Activated CD8-positive, alpha-beta T cell treated with anti-CD3 and anti-CD28 coated beads for 36 hours (primary cell): Measurements from ENCODE around the gene PRPF18. TPM values are rescaled to one million over a fixed set of nuclear protein-coding genes. Genes with fewer than 3 reads are reported as not detected.
A peak's percentile ranks its signal among the peaks of the same experiment; 100 is the strongest.

Source experiments
- ATAC-seq: fragments of 200-7000 bp; cut with Tn5 transposase; one replicate; pipeline ENCODE4 v1.10.0; 2021; ENCODE audit warnings: mild to moderate bottlenecking, moderate library complexity
- CTCF ChIA-PET: fragments of 350-600 bp; sonication (Branson Sonifier 250); formaldehyde crosslinking; loops from one replicate; lab custom pipeline; 2021; ENCODE audit warnings: antibody characterized with exemption; lab: Charles Lee
- POLR2A ChIA-PET: fragments of 350-600 bp; sonication (Branson Sonifier 250); formaldehyde crosslinking; loops from one replicate; lab custom pipeline; 2021; ENCODE audit warnings: antibody characterized with exemption; lab: Charles Lee
- DNase-seq: peaks from one replicate; pipeline ENCODE4 v3.0.0-alpha.2; 2020
- H3K27ac Mint-ChIP-seq: one replicate; pipeline ENCODE4 v1.8.0; 2021; ENCODE audit warnings: mild to moderate bottlenecking, mixed read lengths
- H3K27me3 Mint-ChIP-seq: one replicate; pipeline ENCODE4 v1.8.0; 2021; ENCODE audit warnings: mixed read lengths
- H3K36me3 Mint-ChIP-seq: one replicate; pipeline ENCODE4 v1.8.0; 2021; ENCODE audit warnings: low read depth, mixed read lengths
- H3K4me1 Mint-ChIP-seq: one replicate; pipeline ENCODE4 v1.8.0; 2021; ENCODE audit warnings: low read depth, mixed read lengths
- H3K4me3 Mint-ChIP-seq: one replicate; pipeline ENCODE4 v1.8.0; 2021; ENCODE audit warnings: mild to moderate bottlenecking, moderate library complexity, mixed read lengths
- H3K9me3 Mint-ChIP-seq: one replicate; pipeline ENCODE4 v1.8.0; 2021; ENCODE audit warnings: mixed read lengths
- CTCF ChIP-seq: fragments of 200-600 bp; IDR thresholded peaks from one replicate; pipeline ENCODE4 v1.8.0; 2022; ENCODE audit warnings: antibody characterized with exemption, mild to moderate bottlenecking
- intact Hi-C: fragments of 100-400 bp; cut with micrococcal nuclease; formaldehyde crosslinking; loops from one replicate; pipeline ENCODE4 v1.10.0; 2022
- total RNA-seq, 2 experiments: library from RNA; stranded (reverse); gene quantifications; one replicate each; pipeline ENCODE4 v1.2.3, GENCODE V29; 2021

Gene PRPF18
- total RNA-seq, 2 experiments from 2014 or later = 17.9 to 18.4 TPM

DNA sequence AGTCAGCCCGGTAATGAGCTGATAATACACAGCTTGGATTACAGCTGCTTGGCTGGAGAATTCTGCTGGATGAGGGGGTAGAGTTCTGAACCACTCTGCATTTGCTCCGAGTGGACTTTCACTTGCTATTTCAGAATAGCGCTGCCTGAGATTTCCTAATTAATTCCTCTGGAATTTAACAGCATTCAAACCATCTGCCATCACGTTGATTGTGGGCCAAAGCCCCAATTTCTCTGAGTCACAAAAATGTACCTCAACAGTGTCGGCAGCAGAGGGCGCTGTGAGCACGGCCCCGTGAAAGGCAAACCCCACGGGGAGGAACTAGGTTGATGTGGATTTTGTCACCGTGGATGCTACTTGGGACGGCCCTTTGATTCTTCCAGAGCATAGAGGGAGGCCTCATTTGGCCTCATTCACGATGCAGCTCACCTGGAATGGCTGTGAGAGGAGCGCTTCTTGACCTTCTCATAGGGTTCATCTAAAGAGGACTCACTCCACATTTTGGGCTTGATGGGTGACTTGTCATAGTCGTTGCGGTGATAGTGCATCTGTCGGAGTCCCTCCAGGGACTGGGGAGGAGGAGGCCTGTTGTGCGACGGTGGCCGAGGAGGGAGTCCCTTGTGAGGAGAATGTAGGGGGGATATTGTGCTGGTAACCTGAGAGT, 73.3 kb downstream of the PRPF18 start:
- Mint-ChIP-seq H3K9me3 (no peaks in the 10 kb centered on the region), H3K27ac (peak overlapping the region; percentile 63), H3K36me3 (no peaks in the 10 kb centered on the region), H3K27me3 (no peaks in the 10 kb centered on the region), H3K4me3 (peak overlapping the region; percentile 62), H3K4me1 (peaks cover 14% of the 10 kb centered on the region)
- ChIA-PET CTCF (interaction anchor here (0.6 to 2.3 kb wide), 29 partner anchors 9 to 249 kb away, joined by 3 to 16 read pairs (median 3); no protein-coding TSS in a partner anchor), POLR2A (interaction anchor here (1.1 kb wide), 1 partner anchor 18 kb away, joined by 3 read pairs; no protein-coding TSS in a partner anchor)
- intact Hi-C loops = loop anchor here (1.0 kb wide), 1 partner anchor 118 kb away; no protein-coding TSS in a partner anchor
- DNase-seq (peak; percentile 72), ATAC-seq (peak; percentile 74)
- peak; percentile 92 for TF ChIP-seq CTCF

DNA sequence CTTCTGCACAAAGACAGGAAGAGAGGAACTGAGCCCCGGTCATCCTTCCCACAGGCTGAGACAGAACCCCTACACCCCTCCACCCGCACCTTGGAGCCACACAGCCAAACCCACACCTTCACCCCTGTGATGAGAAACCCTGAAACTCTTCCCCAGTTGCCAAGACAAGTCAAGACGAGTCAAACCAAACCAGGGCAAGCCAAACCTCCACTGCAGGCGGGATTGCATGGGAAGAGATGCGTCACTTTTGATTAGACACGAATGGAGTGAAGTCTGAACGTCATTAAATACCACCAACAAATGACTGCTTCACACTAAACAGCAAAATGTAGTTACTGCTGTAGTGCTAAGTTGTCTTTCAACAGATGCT, 73.8 kb downstream of the PRPF18 start:
- H3K4me1 Mint-ChIP-seq = peaks cover 14% of the 10 kb centered on the region
- intact Hi-C loops = loop anchor here (1.0 kb wide), 1 partner anchor 118 kb away; no protein-coding TSS in a partner anchor
- no peak overlapping the region for H3K4me3 Mint-ChIP-seq
- no peaks in the 10 kb centered on the region for H3K9me3 Mint-ChIP-seq
- H3K36me3 Mint-ChIP-seq = no peaks in the 10 kb centered on the region
- DNase-seq (peak; percentile 7), ATAC-seq (no peak)
- CTCF ChIA-PET = interaction anchor here (1.0 to 2.3 kb wide), 10 partner anchors 9 to 136 kb away, joined by 3 to 16 read pairs (median 5); no protein-coding TSS in a partner anchor
- H3K27ac Mint-ChIP-seq = no peak overlapping the region
- no peak for TF ChIP-seq CTCF
- POLR2A ChIA-PET = no interaction called here
- no peaks in the 10 kb centered on the region for H3K27me3 Mint-ChIP-seq

DNA sequence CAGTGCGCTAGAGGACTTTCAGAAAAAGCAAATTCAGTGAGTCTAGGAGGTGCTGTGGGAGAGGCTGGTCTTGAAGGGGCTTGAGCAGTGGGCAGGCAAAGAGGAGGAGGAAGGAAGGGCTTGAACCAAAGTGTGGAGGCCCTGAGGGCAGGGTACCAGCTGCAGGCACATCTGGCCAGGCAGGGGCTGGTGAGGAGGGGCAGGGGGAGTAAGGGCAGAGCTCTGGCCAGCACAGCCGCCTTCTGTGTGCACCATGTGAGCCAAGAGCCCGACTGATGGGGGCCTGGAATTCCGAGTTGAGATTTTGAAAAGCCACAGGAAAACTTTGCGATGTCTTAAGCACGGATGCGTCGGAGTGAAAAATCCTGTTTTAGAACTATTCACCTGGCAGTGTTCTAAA, 74.5 kb downstream of the PRPF18 start:
- Mint-ChIP-seq H3K27me3 (no peaks in the 10 kb centered on the region), H3K4me1 (peaks cover 14% of the 10 kb centered on the region), H3K9me3 (no peaks in the 10 kb centered on the region), H3K4me3 (no peak overlapping the region), H3K27ac (no peak overlapping the region), H3K36me3 (no peaks in the 10 kb centered on the region)
- DNase-seq (no peak), ATAC-seq (no peak)
- no peak for TF ChIP-seq CTCF
- CTCF ChIA-PET = interaction anchor here (1.0 to 2.3 kb wide), 2 partner anchors 20 to 116 kb away, joined by 4 to 16 read pairs; no protein-coding TSS in a partner anchor
- POLR2A ChIA-PET = no interaction called here
- intact Hi-C loops = no loop called here

GRCh38 chr10:13665516-13666262, 78.9 kb downstream of the PRPF18 start:
- POLR2A ChIA-PET = no interaction called here
- CTCF ChIA-PET = interaction anchor here (1.0 to 1.4 kb wide), 2 partner anchors 11 to 112 kb away, joined by 3 to 4 read pairs; no protein-coding TSS in a partner anchor

More at GRCh38 chr10:13665516-13666262, 78.9 kb downstream of the PRPF18 start:
- no peaks in the 10 kb centered on the region for H3K4me1 Mint-ChIP-seq
- no peaks in the 10 kb centered on the region for H3K27me3 Mint-ChIP-seq
- no peak overlapping the region for H3K4me3 Mint-ChIP-seq
- no peaks in the 10 kb centered on the region for H3K9me3 Mint-ChIP-seq
- no peaks in the 10 kb centered on the region for H3K36me3 Mint-ChIP-seq
- TF ChIP-seq CTCF = no peak
- no peak overlapping the region for H3K27ac Mint-ChIP-seq
- DNase-seq (no peak), ATAC-seq (no peak)
- intact Hi-C loops = no loop called here
